ENCODE measurements around the gene HOXA7. TPM values are rescaled to one million over a fixed set of nuclear protein-coding genes. Genes with fewer than 3 reads are reported as not detected.

Gene HOXA7
- total and polyA plus RNA-seq, 2 experiments from 2014 or later: 0.24 TPM; not detected in 1

GRCh38 chr7:27162561-27163287 lies 6.2 kb upstream of the HOXA7 start:
- Histone ChIP-seq H3K79me2 (replicated peaks; ENCODE audit: insufficient read depth) (no peaks in the 10 kb centered on the region), H3K27me3 (ENCODE audit: insufficient read depth) (peaks cover 100% of the 10 kb centered on the region), H3F3A (replicated peaks; ENCODE audit: low read depth) (peaks cover 25% of the 10 kb centered on the region), H3K9me2 (ENCODE audit: insufficient read depth) (no peaks in the 10 kb centered on the region), H3K4me1 (ENCODE audit: insufficient read depth) (no peaks in the 10 kb centered on the region), H3K27ac (ENCODE audit: low read depth) (no peak overlapping the region), H3K4me2 (no peak overlapping the region), H3K36me3 (ENCODE audit: insufficient read depth) (no peaks in the 10 kb centered on the region; the same call in 1 of the 2 replicates), H2AFZ (no peak overlapping the region), H4K20me1 (replicated peaks; ENCODE audit: insufficient read depth) (peaks cover 50% of the 10 kb centered on the region), H3K4me3 (no peak overlapping the region)
- Mint-ChIP-seq H3K36me3 (ENCODE audit: low read depth) (no peaks in the 10 kb centered on the region; the same call in 2 of the 3 replicates), H3K9me3 (peaks cover 11% of the 10 kb centered on the region; the same call in 2 of the 3 replicates), H3K4me1 (peaks cover 10% of the 10 kb centered on the region), H3K27me3 (ENCODE audit: insufficient read depth, low read depth, poor library complexity) (peaks cover 99% of the 10 kb centered on the region), H3K27ac (no peak overlapping the region), H3K4me3 (no peak overlapping the region)
- no peak for TF ChIP-seq ZNF462 (CRISPR knock-in tag; IDR thresholded peaks at IDR 0.05)
- TF ChIP-seq ZNF114 (CRISPR knock-in tag; IDR thresholded peaks at IDR 0.05): no peak
- TF ChIP-seq EZH2phosphoT487 (IDR thresholded peaks at IDR 0.05; ENCODE audit: unreplicated experiment): no peak
- TF ChIP-seq CTCF (conservative IDR thresholded peaks at IDR 0.05; ENCODE audit: low read depth in 2 of 2): no peak
- no peak for TF ChIP-seq NANOG (IDR thresholded peaks at IDR 0.05; ENCODE audit: borderline replicate concordance)
- TF ChIP-seq EZH2 (IDR thresholded peaks at IDR 0.05; ENCODE audit: low read depth, unreplicated experiment): no peak
- no peak for TF ChIP-seq CREB1 (CRISPR knock-in tag; IDR thresholded peaks at IDR 0.05; ENCODE audit: low read depth)
- TF ChIP-seq JUNB (IDR thresholded peaks at IDR 0.05; ENCODE audit: unreplicated experiment): no peak
- TF ChIP-seq REST (IDR thresholded peaks at IDR 0.05; ENCODE audit: unreplicated experiment): no peak
- TF ChIP-seq ETS1 (IDR thresholded peaks at IDR 0.05): no peak
- TF ChIP-seq POLR2AphosphoS5 (IDR thresholded peaks at IDR 0.05; ENCODE audit: low read depth): no peak
- no peak for TF ChIP-seq STAT1 (IDR thresholded peaks at IDR 0.05; ENCODE audit: unreplicated experiment)
- no peak for TF ChIP-seq ZNF331 (CRISPR knock-in tag; IDR thresholded peaks at IDR 0.05; ENCODE audit: low read depth)
- ATAC-seq: no peak
- DNase-seq (ENCODE audit: low spot score): no peak

Data from GM23338 (cell line).